GM12864 (cell line): ENCODE results near the gene SNUPN.
"Not testable (repeated sequence)": the region's sequence is repeated elsewhere in the genome, so short reads cannot be mapped to it uniquely, and the experiment has no call there.

Experiments
- DNase-seq: peaks from one replicate; pipeline ENCODE4 v3.0.0-alpha.2; 2011; ENCODE audit warnings: low read depth
- H3K4me3 ChIP-seq: 2 replicates; pipeline ENCODE4 v1.5.1; 2011; ENCODE audit warnings: mild to moderate bottlenecking, low read depth, low read length, control low read depth
- CTCF ChIP-seq: IDR thresholded peaks from 2 replicates; pipeline ENCODE4 v1.5.1; 2011; ENCODE audit warnings: low read depth, mild to moderate bottlenecking, moderate library complexity, low read length, control low read depth, inconsistent platforms; ENCODE audit errors: missing control alignments

Gene SNUPN

GRCh38 chr15:75640483-75641178, 15.1 kb upstream of the SNUPN start:
- TF ChIP-seq CTCF: peak; percentile 36
- H3K4me3 ChIP-seq: peak overlapping the region; percentile 73
- no peak for DNase-seq

GRCh38 chr15:75639709-75640482, 14.4 kb upstream of the SNUPN start, which contains the start of gene IMP3:
IMP3 (minus strand) TSS chr15:75640224; CDS start chr15:75640168, 56 bp downstream.
- TF ChIP-seq CTCF: no peak
- peak within 1 kb of the TSS; percentile 73 for H3K4me3 ChIP-seq
- peak; percentile 94 for DNase-seq

GRCh38 chr15:75639191-75639708, 13.7 kb upstream of the SNUPN start:
- no peak for DNase-seq
- TF ChIP-seq CTCF: no peak
- H3K4me3 ChIP-seq: peak overlapping the region; percentile 73

GRCh38 chr15:75637245-75638009, 11.9 kb upstream of the SNUPN start:
- peak overlapping the region; percentile 73; the same call in 1 of the 2 replicates for H3K4me3 ChIP-seq
- no peak for DNase-seq
- TF ChIP-seq CTCF: no peak

GRCh38 chr15:75636026-75636425, 10.5 kb upstream of the SNUPN start:
- TF ChIP-seq CTCF: no peak
- DNase-seq: no peak
- H3K4me3 ChIP-seq: no peak overlapping the region

GRCh38 chr15:75633922-75634321, 8.4 kb upstream of the SNUPN start:
- H3K4me3 ChIP-seq, DNase-seq: not testable (repeated sequence)

- no peak for DNase-seq
- H3K4me3 ChIP-seq: no peak overlapping the region
- no peak for TF ChIP-seq CTCF
Observed at GRCh38 chr15:75631935-75632334, 6.4 kb upstream of the SNUPN start.
